ENCODE measurements around the gene FFAR1.

Gene FFAR1

DNA sequence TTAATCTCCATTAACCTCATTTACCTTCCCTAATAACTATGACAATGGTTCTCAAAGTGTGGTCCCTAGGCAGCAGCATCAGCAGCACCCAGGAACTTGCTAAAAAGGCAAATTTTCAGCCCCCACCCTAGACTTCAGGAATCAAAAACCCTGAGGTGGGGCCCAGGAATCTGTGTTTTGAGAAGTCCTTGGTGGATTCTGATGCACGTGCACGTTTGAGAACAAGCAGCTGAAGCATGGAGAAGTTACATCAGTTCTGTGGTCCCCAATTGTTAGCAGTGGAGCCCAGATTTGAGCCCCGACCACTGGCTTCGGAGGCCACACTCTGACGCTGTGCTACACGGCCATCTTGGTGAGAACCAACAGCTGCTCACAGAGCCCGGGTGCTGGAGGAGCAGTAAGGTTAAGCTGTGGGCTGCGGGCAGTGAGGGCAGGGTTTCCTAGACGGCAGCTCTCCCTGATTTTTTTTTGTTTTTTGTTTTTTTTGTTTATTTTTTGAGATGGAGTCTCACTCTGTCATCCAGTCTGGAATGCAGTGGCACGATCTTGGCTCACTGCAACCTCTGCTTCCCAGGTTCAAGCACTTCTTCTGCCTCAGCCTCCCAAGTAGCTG is 32.7 kb upstream of the FFAR1 start:
- no peak for DNase-seq (ENCODE audit: low read depth in 2 of 3, low spot score in 1 of 3)

DNA sequence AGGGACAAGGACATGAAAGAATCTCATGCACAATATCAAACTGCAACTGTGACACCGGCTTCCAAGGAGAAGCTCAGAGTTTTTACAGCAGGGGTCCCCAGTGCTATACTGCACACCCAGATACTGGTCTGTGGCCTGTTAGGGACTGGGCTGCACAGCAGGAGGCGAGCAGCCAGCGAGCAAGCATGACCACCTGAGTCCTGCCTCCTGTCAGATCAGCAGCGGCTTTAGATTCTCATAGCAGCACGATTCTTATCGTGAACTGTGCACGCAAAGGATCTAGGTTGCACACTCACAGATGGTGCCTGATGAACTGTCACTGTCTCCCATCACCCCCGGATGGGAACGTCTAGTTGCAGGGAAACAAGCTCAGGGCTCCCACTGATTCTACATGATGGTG is 31.8 kb upstream of the FFAR1 start:
- no peak for DNase-seq (ENCODE audit: low read depth in 2 of 3, low spot score in 1 of 3)

DNA sequence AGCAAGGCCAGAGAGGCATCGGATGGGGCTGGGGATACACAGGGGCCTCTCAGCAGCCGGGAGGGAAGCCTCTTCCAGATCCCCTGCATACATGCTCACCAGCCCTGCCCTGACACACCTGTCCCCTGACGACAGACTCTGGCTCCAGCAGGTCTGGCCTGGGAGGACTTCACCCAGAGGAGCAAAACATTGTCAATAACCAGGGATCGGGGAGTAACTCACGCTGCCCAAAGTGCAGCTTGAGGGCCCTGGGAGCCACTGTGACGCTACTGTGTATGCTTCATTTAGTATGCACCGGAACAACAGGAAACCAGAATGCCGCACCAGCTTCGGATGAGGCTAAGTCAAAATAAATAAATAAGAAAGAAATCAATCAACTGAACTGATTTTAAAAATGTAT is 31.1 kb upstream of the FFAR1 start:
- DNase-seq (ENCODE audit: low read depth in 2 of 3, low spot score in 1 of 3), result no peak

DNA sequence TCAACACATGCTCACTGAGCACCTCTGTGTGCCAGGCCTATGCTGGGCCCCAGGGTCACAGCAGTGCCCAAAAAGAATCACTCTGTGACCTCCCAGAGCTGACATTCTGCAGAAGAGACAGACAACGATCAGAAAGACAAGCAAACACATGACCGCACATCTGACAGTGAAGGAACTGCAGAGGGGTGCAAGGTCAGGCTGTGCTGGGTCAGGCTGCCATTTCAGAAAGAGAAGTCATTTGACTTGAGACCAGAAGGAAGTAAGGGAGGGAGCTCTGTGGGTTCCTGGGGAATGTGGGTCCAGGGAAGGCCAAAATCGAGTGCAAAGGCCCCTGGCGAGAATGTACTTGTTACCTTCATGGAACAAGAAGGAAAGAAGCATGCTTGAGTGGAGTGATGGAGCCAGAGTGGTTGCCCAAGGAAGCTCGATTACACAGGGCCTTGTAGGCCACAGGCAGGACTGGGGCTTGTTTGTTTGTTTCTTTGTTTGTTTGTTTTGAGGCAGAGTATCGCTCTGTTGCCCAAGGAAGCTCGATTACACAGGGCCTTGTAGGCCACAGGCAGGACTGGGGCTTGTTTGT is 30.1 kb upstream of the FFAR1 start:
- no peak for DNase-seq (ENCODE audit: low read depth in 2 of 3, low spot score in 1 of 3)

DNA sequence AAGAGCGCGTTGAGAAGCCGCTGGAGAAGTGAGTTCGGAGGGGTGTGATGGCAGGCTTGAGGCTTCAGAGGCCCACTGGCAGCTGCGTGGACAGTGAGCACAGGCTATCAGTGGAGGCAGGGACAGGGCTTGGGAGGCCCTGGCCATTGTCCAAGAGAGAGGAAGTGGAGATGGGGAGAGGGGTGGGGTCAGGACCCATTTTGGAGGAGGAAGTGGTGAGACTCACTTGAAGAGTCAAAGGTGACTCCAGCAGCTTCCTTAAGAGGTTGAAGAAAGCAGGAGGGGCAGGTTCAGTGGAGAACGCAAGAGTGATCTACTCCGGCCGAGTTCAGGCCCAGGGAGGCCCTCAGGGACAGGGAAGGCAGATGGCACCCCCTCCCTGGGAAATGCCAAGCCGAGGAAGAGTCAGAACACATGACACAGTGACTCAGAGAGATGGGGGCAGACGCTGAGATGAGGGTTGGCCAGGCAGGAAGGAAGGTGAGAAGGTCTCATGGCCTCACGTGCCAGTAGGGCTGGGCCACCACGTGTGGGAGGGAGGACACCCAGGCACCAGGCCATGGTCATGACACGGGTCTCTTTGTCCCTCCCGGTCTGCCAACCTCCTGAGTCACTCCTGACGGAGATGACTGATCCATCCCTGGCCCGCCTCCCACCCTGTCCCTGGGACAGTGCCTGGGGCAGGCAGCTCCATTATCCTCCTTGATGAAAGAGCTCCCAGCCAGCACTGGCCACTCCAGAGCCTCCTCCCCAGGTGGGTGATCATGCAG is 28.8 kb upstream of the FFAR1 start:
- no peak for DNase-seq (ENCODE audit: low read depth in 2 of 3, low spot score in 1 of 3)

DNA sequence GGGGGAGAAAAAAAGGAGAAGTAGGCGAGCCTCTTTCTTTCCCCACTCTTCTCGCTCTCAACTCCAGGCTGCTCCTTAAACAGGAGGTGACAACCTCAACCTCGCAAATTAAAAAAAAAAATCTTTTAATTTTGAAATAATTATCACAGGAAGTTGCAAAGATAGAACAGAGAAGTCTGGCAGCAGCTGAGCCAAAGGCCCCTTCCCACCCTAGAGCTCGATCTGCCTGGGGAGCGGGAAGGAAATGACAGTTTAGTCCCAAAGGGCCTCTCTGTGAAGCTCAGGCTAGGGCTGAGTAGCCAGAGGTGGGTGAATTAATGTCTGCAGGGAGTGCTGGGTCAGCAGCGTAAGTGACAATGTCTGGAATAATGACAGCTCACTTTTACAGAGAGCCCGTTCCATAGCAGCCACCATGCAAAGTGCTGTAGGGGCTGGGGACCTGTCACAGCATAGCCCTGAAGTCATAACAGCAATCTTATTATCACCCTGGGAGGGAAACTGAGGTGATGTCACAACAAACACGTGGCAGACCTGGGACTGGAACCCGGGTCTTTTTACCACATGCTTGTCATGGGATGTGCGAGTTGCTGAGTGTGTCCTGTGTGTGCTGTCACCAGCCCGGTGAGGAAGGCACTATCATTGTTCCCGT is 27.5 kb upstream of the FFAR1 start:
- no peak for DNase-seq (ENCODE audit: low read depth in 2 of 3, low spot score in 1 of 3)

DNA sequence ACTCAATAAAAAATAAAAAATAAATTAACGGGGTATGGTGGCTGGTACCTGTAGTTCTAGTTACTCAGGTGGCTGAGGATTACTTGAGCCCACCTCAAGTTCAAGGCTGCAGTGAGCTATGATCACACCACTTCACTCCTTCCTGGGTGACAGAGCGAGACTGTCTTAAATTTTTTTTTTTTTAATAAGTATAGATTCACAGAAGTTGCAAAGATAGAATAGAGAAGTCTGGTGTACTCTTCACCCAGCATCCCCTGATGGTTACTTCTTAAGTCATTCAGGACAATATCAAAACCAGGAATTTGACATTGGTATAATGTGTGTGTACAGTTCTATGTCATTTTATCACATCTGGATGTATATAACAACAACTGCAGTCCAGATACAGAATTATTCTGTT is 26.4 kb upstream of the FFAR1 start:
- DNase-seq (ENCODE audit: low read depth in 2 of 3, low spot score in 1 of 3), result no peak

DNA sequence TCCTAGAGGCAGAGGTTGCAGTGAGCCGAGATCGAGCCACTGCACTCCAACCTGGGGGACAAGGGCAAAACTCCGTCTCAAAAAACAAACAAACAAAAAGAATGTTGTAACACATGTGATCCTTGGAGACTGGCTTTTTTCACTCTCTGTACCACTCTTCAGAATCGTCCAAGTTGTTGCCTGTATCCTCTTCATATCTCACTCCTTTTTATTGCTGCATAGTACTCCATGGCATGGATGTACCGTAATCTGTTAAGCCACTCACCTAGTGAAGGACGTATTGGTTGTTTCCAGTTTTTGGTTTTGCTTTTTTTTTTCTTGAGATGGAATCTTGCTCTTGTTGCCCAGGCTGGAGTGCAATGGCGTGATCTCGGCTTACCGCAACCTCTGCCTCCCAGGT is 25.7 kb upstream of the FFAR1 start:
- no peak for DNase-seq (ENCODE audit: low read depth in 2 of 3, low spot score in 1 of 3)

DNA sequence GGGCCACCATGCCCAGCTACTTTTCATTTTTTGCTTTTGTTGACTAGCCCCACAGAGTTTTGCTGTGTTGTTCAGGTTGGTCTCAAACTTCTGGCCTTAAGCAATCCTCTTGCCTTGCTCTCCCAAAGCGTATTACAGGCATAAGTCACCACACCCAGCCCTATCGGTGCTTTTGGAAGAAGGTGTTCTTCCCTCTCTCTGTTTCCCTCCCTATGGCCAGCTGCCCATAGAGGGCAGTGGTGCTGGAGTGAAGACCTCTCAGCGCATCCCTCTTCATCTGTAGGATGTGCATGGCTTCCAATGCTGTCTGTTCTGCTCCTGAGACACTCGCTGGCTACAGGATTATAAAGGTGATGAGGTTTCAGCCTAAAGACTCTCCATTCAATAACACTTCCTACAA is 20.1 kb upstream of the FFAR1 start:
- DNase-seq (ENCODE audit: low read depth in 2 of 3, low spot score in 1 of 3), result no peak

DNA sequence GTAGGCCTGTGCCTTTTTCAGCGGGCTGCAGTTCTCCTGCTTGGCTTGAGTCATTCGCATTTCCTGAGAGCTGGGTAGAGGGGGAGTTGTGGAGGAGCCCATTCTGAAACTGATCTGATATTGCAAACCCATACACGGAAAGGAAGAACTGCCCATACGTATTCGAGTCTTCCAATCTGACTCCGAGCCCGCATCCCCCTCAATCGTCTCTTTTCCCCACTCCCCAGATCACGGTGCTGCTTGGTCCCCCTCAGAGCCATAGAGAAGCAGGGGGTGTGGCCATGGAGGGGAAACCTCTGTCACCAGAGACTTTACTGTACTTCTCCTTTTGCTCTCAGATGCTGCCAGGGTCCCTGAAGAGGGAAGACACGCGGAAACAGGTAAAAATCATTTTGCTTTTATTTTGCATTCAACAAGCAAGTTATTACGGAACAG is 18.8 kb upstream of the FFAR1 start, which contains the start of gene CD22:
CD22 (plus strand) TSS at position 337 of the 435 bp plus-strand sequence. CDS start 2,854 bp downstream, outside the sequence.
- no peak for DNase-seq (ENCODE audit: low read depth in 2 of 3, low spot score in 1 of 3)

DNA sequence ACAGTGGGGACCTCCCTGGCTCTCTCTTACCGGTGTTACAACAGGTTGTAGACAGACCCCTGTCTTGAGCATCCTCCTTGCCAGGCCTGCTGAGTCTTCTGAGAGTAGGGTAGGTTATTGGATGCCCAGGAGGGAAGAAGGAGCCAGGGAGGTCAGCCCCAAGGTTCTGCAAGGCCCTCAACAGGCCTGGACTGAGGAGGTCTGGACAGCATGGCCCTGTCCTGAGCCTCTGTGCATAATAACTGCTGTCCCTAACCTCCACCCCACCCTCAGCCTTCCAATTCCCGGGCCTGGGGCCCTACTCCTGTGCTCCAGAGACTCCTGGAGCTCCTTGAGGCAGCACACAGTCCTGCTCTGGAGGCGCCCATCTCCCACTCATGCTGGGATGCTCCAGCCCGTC is 18.4 kb upstream of the FFAR1 start:
- no peak for DNase-seq (ENCODE audit: low read depth in 2 of 3, low spot score in 1 of 3)

DNA sequence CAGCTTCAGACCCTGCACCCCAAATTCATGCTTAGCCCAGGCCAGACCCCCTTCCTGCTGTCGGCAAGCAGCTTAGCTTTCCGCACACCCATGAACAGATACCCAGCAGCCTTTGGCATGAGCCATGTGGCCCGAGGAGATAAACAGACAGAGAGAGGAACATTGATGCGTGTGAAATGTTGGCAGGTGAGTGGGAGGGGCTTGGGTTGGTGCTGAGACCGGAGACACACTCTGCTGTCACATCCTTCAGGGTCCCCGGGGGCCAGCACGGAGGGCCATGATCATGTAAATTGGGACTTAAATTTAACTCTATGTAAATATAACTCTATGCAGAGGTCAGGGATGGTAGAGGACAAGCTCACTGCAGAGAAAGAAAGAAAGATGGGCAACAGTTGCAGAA is 17.2 kb upstream of the FFAR1 start:
- DNase-seq (ENCODE audit: low read depth in 2 of 3, low spot score in 1 of 3), result no peak

DNA sequence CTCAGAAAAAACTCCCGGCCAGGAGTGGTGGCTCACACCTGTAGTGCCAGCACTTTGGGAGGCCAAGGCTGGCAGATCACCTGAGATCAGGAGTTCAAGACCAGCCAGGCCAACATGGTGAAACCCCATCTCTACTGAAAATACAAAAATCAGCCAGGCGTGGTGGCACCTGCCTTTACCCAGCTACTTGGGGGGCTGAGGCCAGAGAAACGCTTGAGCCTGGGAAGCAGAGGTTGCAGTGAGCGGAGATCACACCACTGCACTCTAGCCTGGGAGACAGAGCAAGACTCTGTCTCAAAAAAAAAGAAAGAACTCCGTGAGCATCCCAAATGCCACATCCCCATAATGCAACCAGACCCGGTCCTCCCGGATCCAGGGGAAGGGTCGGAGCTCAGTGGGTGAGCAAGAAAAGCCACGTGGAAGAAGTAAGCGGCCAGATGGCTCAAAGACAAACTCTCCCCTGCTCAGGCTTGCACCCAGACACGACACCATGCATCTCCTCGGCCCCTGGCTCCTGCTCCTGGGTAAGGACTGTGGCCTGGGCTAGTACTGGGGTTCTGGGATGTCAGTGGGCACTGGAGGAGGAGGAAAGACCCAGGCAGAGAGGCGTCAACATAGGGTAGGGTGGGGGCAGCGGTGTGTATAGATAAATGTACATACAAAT is 16.0 kb upstream of the FFAR1 start:
- DNase-seq (ENCODE audit: low read depth in 2 of 3, low spot score in 1 of 3), result no peak

DNA sequence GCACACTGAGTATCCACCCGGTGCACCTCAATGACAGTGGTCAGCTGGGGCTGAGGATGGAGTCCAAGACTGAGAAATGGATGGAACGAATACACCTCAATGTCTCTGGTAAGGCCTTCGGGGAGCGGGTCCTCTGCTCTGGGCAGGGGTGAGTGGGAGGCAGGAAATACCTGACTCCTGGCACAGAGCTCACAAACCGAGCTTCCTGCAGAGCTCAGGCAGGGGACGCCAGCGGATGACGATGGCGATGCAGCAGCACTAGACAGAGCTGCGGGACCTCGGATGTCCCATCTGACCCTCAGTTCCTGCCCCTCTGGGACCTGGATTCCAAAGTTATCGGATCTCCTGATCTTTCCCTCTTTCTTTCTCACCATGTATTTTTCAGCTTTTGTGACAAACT is 14.9 kb upstream of the FFAR1 start:
- peak in 1 of 3 donors; percentile 24 for DNase-seq (ENCODE audit: low read depth in 2 of 3, low spot score in 1 of 3)

DNA sequence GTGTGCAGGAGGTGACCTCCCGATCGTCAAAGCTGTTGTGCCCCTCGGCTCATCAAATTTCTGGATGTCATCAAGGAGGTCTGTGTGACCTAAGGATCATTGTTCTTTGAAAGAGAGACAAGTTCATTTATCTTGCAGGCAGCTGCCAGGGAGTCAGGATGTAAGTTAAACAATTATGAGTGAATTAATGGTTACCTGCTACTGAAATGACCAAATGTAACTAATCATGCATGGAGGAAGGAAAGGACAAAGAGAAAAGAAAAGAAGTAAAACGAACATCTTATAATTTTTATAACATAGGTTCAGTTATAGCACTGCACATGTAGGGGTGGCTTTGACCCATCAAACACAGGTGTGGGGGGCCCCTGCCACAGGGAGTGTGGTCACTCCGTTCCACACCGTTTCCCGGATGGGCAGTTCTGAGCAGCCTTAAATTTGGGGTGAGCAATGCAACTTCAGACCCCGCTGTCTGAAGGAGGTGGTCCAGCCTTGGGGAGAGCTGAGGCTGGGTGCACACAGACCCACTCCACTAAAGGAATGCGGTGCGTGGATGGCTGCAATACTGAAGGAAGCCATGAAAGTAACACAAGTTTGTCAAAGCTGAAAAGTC is 13.5 kb upstream of the FFAR1 start:
- no peak for DNase-seq (ENCODE audit: low read depth in 2 of 3, low spot score in 1 of 3)

DNA sequence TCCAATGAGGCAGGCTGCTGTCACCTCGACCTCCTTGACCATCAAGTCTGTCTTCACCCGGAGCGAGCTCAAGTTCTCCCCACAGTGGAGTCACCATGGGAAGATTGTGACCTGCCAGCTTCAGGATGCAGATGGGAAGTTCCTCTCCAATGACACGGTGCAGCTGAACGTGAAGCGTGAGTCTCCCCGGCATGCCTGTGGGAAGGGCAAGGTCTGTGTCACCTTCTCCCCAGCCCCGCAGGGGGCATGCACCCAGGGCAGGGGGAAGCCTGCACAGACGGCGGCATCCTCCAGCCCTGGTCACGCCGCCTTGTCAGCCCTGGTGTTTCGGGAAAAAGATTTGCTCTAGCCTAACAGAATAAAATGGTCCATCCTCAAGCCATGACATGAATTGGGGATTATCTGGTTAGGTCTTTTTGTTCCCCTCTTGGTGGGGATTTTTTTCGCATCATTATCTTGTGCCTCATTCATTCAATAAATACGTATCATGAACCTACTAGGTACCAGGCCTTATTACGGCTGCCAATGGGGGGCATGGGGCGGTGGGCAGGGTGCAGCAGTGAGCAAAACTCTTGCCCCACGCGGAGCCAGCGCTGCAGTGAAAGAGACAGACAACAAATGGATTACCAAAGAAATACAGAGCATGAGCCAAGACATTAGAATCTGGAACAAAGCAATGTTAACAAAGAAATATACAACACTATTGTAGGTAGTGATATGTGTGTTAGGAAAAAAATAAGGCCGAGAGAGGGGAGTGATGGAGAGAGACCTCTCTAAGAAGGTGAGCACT is 11.3 kb upstream of the FFAR1 start:
- no peak for DNase-seq (ENCODE audit: low read depth in 2 of 3, low spot score in 1 of 3)

DNA sequence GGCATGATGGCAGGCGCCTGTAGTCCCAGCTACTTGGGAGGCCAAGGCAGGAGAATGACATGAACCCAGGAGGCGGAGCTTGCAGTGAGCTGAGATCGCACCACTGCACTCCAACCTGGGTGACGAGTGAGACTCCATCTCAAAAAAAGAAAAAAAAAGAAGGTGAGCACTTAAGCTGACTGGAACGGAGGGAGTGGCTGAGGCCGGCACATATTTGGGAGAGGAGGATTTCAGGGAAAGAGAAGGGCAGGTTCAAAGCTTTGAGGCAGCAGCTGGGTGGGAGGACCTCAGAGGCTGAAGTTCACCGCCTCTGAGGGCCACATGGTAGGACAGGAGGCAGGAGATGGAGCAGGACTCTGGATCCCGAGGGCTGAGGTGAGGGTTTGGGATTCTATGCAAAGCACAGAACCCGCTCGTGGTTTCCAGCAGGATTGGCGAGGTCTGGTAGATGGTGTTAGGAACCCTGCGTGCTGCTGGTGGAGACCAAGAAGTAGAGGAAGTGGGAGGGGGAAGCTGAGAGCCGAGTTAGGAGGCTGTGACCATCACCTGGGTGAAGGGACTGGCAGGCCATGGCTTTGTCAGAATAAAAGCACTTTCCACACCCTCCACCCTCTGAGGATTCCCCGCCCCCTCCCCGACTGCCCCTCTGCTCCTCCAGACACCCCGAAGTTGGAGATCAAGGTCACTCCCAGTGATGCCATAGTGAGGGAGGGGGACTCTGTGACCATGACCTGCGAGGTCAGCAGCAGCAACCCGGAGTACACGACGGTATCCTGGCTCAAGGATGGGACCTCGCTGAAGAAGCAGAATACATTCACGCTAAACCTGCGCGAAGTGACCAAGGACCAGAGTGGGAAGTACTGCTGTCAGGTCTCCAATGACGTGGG is 10.4 kb upstream of the FFAR1 start:
- DNase-seq (ENCODE audit: low read depth in 2 of 3, low spot score in 1 of 3), result no peak

DNA sequence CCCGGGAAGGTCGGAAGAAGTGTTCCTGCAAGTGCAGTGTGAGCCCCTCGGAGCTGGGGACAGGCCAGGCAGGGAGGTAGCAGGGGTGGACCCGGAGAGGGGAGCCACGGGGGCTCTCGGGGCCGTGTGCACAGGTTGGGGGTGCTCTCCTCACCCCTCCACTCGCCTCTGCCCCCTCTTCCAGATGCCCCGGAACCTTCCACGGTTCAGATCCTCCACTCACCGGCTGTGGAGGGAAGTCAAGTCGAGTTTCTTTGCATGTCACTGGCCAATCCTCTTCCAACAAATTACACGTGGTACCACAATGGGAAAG is 9.8 kb upstream of the FFAR1 start:
- DNase-seq (ENCODE audit: low read depth in 2 of 3, low spot score in 1 of 3), result no peak

DNA sequence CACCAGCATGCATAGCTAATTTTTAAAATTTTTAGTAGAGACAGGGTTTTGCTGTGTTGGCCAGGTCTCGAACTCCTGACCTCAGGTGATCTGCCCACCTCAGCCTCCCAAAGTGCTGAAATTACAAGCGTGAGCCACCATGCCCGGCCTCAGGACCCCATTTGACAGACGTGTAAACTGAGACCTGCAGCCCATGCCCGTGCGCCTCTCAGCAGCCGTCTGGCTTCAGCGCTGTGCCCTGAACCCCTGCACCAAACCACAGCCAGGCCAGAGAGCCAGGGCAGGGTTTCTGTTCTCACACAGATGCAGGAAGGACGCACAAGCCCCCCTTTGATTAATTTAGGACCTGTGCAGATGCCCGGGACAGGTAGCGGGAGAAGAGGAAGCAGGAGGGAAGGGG is 7.3 kb upstream of the FFAR1 start:
- DNase-seq (ENCODE audit: low read depth in 2 of 3, low spot score in 1 of 3), result no peak

All from stimulated activated CD4-positive, alpha-beta T cell treated with anti-CD3 and anti-CD28 coated beads, Interleukin-12 subunit alpha, Interleukin-12 subunit beta, amount 100 ng/mL, for 48 hours (primary cell).